22Rv1 (cell line): Measurements from ENCODE around the gene ARRDC2.

Experiments used
- ZFX ChIP-seq: fragments of 450-650 bp; IDR thresholded peaks from 2 replicates; pipeline ENCODE4 v1.6.1; 2017; ENCODE audit warnings: antibody characterized with exemption, borderline replicate concordance
- TF ChIP-seq, protein P1 (sequence below): fragments of 450-650 bp; IDR thresholded peaks from 2 replicates; pipeline ENCODE4 v1.5.1; 2017; ENCODE audit warnings: mild to moderate bottlenecking

DNA sequence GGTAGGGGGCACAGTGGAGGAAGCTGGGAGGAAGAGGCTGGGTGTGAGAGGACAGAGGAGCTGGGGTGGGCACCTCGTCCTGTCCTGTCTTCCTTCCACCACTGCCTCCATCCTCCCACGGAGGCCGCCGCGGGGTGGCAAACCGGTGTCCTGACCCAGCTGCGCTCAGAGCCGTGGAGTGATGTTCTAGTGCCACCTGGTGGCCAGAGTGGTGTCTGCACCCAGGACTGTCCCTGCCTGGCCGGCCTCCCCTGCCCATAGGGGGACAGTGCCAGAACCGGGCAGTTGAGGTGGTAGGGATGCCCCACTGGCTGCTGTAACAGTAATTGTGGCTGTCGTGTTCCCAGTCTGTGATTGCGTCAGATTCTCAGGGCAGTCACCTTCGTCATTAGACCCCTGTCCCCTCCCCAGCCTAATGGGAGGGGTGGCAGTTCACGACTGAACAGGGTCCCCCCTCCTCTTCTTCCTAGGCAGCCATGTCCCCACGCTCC is 11.1 kb upstream of the ARRDC2 start:
- TF ChIP-seq, protein P1, sequence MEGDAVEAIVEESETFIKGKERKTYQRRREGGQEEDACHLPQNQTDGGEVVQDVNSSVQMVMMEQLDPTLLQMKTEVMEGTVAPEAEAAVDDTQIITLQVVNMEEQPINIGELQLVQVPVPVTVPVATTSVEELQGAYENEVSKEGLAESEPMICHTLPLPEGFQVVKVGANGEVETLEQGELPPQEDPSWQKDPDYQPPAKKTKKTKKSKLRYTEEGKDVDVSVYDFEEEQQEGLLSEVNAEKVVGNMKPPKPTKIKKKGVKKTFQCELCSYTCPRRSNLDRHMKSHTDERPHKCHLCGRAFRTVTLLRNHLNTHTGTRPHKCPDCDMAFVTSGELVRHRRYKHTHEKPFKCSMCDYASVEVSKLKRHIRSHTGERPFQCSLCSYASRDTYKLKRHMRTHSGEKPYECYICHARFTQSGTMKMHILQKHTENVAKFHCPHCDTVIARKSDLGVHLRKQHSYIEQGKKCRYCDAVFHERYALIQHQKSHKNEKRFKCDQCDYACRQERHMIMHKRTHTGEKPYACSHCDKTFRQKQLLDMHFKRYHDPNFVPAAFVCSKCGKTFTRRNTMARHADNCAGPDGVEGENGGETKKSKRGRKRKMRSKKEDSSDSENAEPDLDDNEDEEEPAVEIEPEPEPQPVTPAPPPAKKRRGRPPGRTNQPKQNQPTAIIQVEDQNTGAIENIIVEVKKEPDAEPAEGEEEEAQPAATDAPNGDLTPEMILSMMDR, result peak; percentile 93
- no peak for TF ChIP-seq ZFX
